ENCODE measurements around the gene RASSF4. TPM values are rescaled to one million over a fixed set of nuclear protein-coding genes. Genes with fewer than 3 reads are reported as not detected.
A peak's percentile ranks its signal among the peaks of the same experiment; 100 is the strongest.

The RASSF4 gene
- polyA plus RNA-seq, 1 experiment: 11.2 TPM

DNA sequence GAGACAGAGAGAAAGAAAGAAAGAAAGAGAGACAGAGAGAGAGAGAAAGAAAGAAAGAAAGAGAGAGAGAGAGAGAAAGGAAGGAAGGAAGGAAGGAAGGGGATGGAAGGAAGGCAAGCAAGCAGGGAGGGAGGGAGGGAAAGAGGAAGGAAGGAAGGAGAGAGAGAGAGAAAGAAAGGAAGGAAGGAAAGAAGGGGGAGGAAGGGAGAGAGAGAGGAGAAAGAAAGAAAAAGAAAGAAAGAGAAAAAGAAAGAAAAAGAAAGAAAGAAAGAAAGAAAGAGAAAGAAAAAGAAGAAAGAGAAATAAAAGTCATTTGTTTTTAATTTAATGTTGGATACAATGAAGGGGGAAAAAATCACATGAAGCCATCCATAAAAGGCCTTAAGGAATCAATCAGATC, 4.6 kb upstream of the RASSF4 start:
- ChIA-PET CTCF (no interaction called here), POLR2A (no interaction called here)
- H3K4me3 ChIP-seq (ENCODE audit: low read depth, low read length): no peak overlapping the region

DNA sequence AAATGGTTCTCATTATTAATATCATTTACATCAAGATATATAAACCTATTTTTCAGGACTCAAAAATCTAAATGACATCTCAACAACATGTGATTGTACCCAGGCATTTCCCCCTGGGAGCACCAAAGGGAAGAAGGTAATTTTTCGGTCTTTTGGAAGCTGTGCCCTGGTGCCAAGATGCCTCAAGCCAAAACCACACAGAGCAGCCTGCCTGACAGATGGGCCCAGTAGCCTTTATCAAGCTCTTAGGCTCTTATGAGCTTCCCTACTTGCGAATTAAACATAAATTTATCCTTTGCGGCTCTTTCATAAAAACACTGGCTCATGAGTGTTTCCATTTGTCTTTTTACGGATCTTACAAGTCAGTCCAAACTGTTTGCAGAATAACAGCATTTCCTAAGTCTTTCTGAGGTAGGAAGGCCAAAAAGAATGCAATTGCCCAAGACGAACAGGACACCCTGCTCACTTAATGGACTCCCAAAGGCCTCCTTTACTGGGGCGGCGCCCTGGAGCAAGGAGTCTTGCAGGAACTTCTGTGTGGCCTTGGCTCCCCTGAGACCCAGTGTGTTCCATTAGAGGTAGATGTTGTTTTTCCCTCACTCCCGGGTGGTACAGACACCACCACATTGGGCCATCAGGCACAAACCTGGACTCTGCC, 4.1 kb upstream of the RASSF4 start:
- Histone ChIP-seq H3K9me3 (ENCODE audit: control insufficient read depth, insufficient read depth, low read length) (no peaks in the 10 kb centered on the region), H3K27me3 (ENCODE audit: control insufficient read depth, insufficient read depth, low read length) (no peaks in the 10 kb centered on the region), H3K4me3 (ENCODE audit: low read depth, low read length) (no peak overlapping the region), H3K27ac (ENCODE audit: low read depth, low read length) (no peak overlapping the region)
- POLR2A ChIA-PET: no interaction called here
- CTCF ChIA-PET: no interaction called here
- no peak for DNase-seq (ENCODE audit: low read depth, low spot score)
- TF ChIP-seq, protein P1, sequence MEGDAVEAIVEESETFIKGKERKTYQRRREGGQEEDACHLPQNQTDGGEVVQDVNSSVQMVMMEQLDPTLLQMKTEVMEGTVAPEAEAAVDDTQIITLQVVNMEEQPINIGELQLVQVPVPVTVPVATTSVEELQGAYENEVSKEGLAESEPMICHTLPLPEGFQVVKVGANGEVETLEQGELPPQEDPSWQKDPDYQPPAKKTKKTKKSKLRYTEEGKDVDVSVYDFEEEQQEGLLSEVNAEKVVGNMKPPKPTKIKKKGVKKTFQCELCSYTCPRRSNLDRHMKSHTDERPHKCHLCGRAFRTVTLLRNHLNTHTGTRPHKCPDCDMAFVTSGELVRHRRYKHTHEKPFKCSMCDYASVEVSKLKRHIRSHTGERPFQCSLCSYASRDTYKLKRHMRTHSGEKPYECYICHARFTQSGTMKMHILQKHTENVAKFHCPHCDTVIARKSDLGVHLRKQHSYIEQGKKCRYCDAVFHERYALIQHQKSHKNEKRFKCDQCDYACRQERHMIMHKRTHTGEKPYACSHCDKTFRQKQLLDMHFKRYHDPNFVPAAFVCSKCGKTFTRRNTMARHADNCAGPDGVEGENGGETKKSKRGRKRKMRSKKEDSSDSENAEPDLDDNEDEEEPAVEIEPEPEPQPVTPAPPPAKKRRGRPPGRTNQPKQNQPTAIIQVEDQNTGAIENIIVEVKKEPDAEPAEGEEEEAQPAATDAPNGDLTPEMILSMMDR (IDR thresholded peaks at IDR 0.05; ENCODE audit: low read depth, low read length): no peak

More for the DNA sequence above, 4.6 kb upstream of the RASSF4 start:
- H3K27ac ChIP-seq (ENCODE audit: low read depth, low read length): peak overlapping the region; percentile 31
- TF ChIP-seq, protein P1 (IDR thresholded peaks at IDR 0.05; ENCODE audit: low read depth, low read length): no peak
- DNase-seq (ENCODE audit: low read depth, low spot score): no peak
- no peaks in the 10 kb centered on the region for H3K27me3 ChIP-seq (ENCODE audit: control insufficient read depth, insufficient read depth, low read length)
- no peaks in the 10 kb centered on the region for H3K9me3 ChIP-seq (ENCODE audit: control insufficient read depth, insufficient read depth, low read length)

DNA sequence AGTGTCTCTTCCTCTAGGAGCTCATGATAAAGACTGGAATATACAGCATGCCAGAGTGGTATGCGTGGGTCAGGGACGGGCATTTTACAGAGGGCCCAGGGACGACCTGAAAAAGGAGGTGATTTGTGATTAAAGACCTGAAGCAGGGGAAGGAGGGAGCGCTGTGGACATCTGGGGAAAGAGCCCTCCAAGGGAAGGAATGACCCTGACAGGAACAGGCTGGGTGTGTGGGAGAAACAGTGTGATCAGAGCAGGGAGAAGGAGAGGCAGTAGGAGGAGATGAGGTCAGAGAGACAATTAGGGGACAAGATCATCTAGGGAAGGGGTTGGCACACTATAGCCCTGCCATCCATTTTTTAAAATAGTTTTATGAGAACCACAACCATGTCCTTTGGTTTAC, 3.4 kb upstream of the RASSF4 start:
- ChIA-PET CTCF (no interaction called here), POLR2A (no interaction called here)
- TF ChIP-seq, protein P1 (IDR thresholded peaks at IDR 0.05; ENCODE audit: low read depth, low read length): no peak
- no peak for DNase-seq (ENCODE audit: low read depth, low spot score)
- Histone ChIP-seq H3K4me3 (ENCODE audit: low read depth, low read length) (no peak overlapping the region), H3K27ac (ENCODE audit: low read depth, low read length) (no peak overlapping the region), H3K27me3 (ENCODE audit: control insufficient read depth, insufficient read depth, low read length) (no peaks in the 10 kb centered on the region), H3K9me3 (ENCODE audit: control insufficient read depth, insufficient read depth, low read length) (no peaks in the 10 kb centered on the region)

DNA sequence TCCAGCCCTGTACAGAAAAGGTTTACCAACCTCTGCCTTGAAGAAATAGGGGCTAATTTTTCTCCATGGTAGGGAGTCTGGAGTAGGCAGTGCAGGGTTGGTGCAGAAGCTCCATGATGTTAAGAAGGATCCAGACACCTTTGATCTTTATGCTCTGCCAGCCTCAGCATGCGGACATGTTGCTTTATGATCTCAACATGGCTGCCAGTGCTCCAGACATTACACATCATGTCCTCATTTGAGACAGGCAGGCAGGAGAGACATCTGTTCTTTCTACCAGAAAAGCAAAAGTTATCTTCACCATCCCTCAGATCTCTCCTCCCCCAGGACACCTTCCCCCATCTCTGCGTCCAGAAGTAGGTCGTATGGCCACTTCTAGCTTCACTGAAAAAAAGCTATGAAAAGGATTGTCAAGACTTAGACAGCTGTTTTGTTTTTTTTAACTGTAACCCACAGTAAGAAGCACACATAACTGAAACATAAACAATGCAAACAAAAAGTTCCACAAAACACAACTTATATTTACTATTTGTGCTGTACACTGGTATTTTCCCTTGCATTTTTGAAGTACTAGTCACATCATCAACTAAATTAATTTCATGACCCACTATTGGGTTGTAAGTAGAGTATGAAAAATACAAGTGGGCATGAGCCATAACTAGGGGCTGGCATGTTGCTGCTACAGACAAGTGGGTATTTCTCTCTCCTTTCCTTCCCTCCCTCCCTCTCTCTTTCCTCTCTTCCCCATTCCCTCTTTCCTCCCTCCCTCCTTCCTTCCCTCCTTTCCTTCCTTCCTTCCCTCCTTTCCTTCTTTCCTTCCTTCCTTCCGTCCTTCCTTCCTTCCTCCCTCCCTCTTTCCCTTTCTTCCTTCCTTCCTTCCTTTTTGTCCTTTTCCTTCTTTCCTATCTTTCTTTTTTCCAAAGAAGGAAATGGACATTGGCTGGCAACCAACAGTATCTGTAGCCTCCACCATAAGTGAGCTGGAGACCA, 2.6 kb upstream of the RASSF4 start:
- Histone ChIP-seq H3K9me3 (ENCODE audit: control insufficient read depth, insufficient read depth, low read length) (no peaks in the 10 kb centered on the region), H3K27me3 (ENCODE audit: control insufficient read depth, insufficient read depth, low read length) (no peaks in the 10 kb centered on the region), H3K4me3 (ENCODE audit: low read depth, low read length) (no peak overlapping the region), H3K27ac (ENCODE audit: low read depth, low read length) (no peak overlapping the region)
- POLR2A ChIA-PET: no interaction called here
- TF ChIP-seq, protein P1 (IDR thresholded peaks at IDR 0.05; ENCODE audit: low read depth, low read length): no peak
- DNase-seq (ENCODE audit: low read depth, low spot score): no peak
- CTCF ChIA-PET: no interaction called here
